IMR-90 (cell line): Measurements from ENCODE around the gene FARS2. TPM values are rescaled to one million over a fixed set of nuclear protein-coding genes. Genes with fewer than 3 reads are reported as not detected.
"Not testable (repeated sequence)": the region's sequence is repeated elsewhere in the genome, so short reads cannot be mapped to it uniquely, and the experiment has no call there.

Experiments used
- ATAC-seq: fragments of 200-7000 bp; cut with Tn5 transposase; 2 replicates; pipeline ENCODE4 v1.9.1; 2020; ENCODE audit warnings: low read depth, mild to moderate bottlenecking, moderate library complexity
- BruUV-seq: library from RNA; stranded (reverse); fragments of 400-500 nt; replicated peaks from 2 replicates; lab custom pipeline; 2021; lab: Mats Ljungman, UMichigan
- CTCF ChIA-PET: fragments of 300-600 bp; formaldehyde crosslinking; extraction: SDS; loops from one replicate; lab custom pipeline; 2021; ENCODE audit warnings: antibody characterized with exemption; lab: Yijun Ruan, JAX
- POLR2A ChIA-PET: fragments of 300-600 bp; sonication (Branson Sonifier 250); formaldehyde crosslinking; loops from one replicate; lab custom pipeline; 2022; ENCODE audit warnings: antibody characterized with exemption; ENCODE audit not compliant: unreplicated experiment; lab: Charles Lee
- DNase-seq: peaks from one replicate; pipeline ENCODE4 v3.0.0; 2013
- H2AFZ ChIP-seq: replicated peaks from 2 replicates; pipeline ENCODE3; 2013; ENCODE audit warnings: low read length, mild to moderate bottlenecking; ENCODE audit not compliant: poor library complexity
- H2AK5ac ChIP-seq: 2 replicates; pipeline ENCODE4 v1.6.1; 2013; ENCODE audit warnings: low read depth, low read length, inconsistent platforms
- H2AK9ac ChIP-seq: replicated peaks from 2 replicates; pipeline ENCODE3; 2013; ENCODE audit warnings: mild to moderate bottlenecking, low read depth, low read length, moderate library complexity; ENCODE audit not compliant: poor library complexity
- H2BK120ac ChIP-seq: 2 replicates; pipeline ENCODE4 v1.6.1; 2013; ENCODE audit warnings: low read depth, low read length, inconsistent platforms
- H2BK15ac ChIP-seq: 3 replicates; pipeline ENCODE4 v1.6.1; 2013; ENCODE audit warnings: low read depth, low read length, inconsistent platforms
- H2BK20ac ChIP-seq: 2 replicates; pipeline ENCODE4 v1.6.1; 2013; ENCODE audit warnings: low read depth, mild to moderate bottlenecking, inconsistent platforms, low read length, moderate library complexity
- H2BK5ac ChIP-seq: 2 replicates; pipeline ENCODE4 v1.6.1; 2013; ENCODE audit warnings: mild to moderate bottlenecking, low read depth, low read length, inconsistent platforms; ENCODE audit not compliant: poor library complexity, severe bottlenecking
- H3K14ac ChIP-seq: replicated peaks from 2 replicates; pipeline ENCODE4 v1.6.1; 2013; ENCODE audit warnings: low read depth, low read length, inconsistent platforms
- H3K18ac ChIP-seq: 2 replicates; pipeline ENCODE4 v1.6.1; 2013; ENCODE audit warnings: low read depth, low read length, control low read depth
- H3K23ac ChIP-seq: 2 replicates; pipeline ENCODE4 v1.6.1; 2013; ENCODE audit warnings: low read depth, low read length, inconsistent platforms
- H3K27ac ChIP-seq: 2 replicates; pipeline ENCODE4 v1.5.1; 2013; ENCODE audit warnings: mild to moderate bottlenecking, control low read depth, low read length; ENCODE audit not compliant: insufficient read depth
- H3K27me3 ChIP-seq: 2 replicates; pipeline ENCODE4 v1.6.1; 2013; ENCODE audit warnings: low read length; ENCODE audit not compliant: control insufficient read depth, insufficient read depth
- H3K36me3 ChIP-seq: 2 replicates; pipeline ENCODE4 v1.6.1; 2013; ENCODE audit warnings: low read length, mixed read lengths; ENCODE audit not compliant: control insufficient read depth, insufficient read depth
- H3K4ac ChIP-seq: 2 replicates; pipeline ENCODE4 v1.6.1; 2013; ENCODE audit warnings: low read depth, low read length, inconsistent platforms
- H3K4me1 ChIP-seq: 2 replicates; pipeline ENCODE4 v1.6.1; 2013; ENCODE audit warnings: low read length, mixed read lengths; ENCODE audit not compliant: control insufficient read depth, insufficient read depth
- H3K4me2 ChIP-seq: 2 replicates; pipeline ENCODE4 v1.6.1; 2013; ENCODE audit warnings: low read depth, mild to moderate bottlenecking, control low read depth, low read length, moderate library complexity
- H3K4me3 ChIP-seq: 2 replicates; pipeline ENCODE4 v1.5.1; 2013; ENCODE audit warnings: low read depth, mild to moderate bottlenecking, control low read depth, low read length, moderate library complexity; ENCODE audit not compliant: insufficient read depth
- H3K56ac ChIP-seq: 2 replicates; pipeline ENCODE4 v1.6.1; 2013; ENCODE audit warnings: low read length, inconsistent platforms; ENCODE audit not compliant: insufficient read depth; ENCODE audit errors: extremely low read depth
- H3K79me1 ChIP-seq, 2 experiments: 2 replicates each; pipeline ENCODE4 v1.6.1; 2013; ENCODE audit warnings: low read length in 2 of 2, inconsistent platforms in 1 of 2, low read depth in 1 of 2
- H3K9ac ChIP-seq: 2 replicates; pipeline ENCODE4 v1.6.1; 2013; ENCODE audit warnings: low read depth, low read length, control low read depth
- H3K9me1 ChIP-seq: 2 replicates; pipeline ENCODE4 v1.6.1; 2013; ENCODE audit warnings: low read length, inconsistent platforms; ENCODE audit not compliant: insufficient read depth
- H3K9me3 ChIP-seq: 2 replicates; pipeline ENCODE4 v1.6.1; 2013; ENCODE audit warnings: low read length; ENCODE audit not compliant: control insufficient read depth, insufficient read depth
- H4K20me1 ChIP-seq: 2 replicates; pipeline ENCODE4 v1.6.1; 2013; ENCODE audit warnings: low read length, inconsistent platforms; ENCODE audit not compliant: insufficient read depth
- H4K5ac ChIP-seq: 2 replicates; pipeline ENCODE4 v1.6.1; 2013; ENCODE audit warnings: mild to moderate bottlenecking, low read depth, low read length, control low read depth
- H4K8ac ChIP-seq, 2 experiments: 2 replicates each; pipeline ENCODE4 v1.6.1; 2013; ENCODE audit warnings: low read depth in 2 of 2, low read length in 2 of 2, control low read depth in 1 of 2, inconsistent platforms in 1 of 2
- H4K91ac ChIP-seq: 2 replicates; pipeline ENCODE4 v1.6.1; 2013; ENCODE audit warnings: low read depth, low read length, inconsistent platforms; ENCODE audit not compliant: insufficient read depth
- CEBPB ChIP-seq: IDR thresholded peaks from 2 replicates; pipeline ENCODE4 v1.6.1; 2012; ENCODE audit warnings: low read depth, low read length, improper control_type of control experiment
- WGBS, 2 experiments: methylation state at CpG; one replicate each; pipeline versions ENCODE4 v1.1.5 to v1.1.7; 2013; ENCODE audit warnings: missing lambda C conversion rate in 2 of 2; ENCODE audit not compliant: insufficient read length in 1 of 2; ENCODE audit errors: extremely low coverage in 2 of 2; 5-methylcytosine and 5-hydroxymethylcytosine counted together
- dilution Hi-C: fragments of 300-500 bp; cut with HindIII; formaldehyde crosslinking; loops from one replicate; pipeline ENCODE4 v1.14.3; 2018; ENCODE audit warnings: low sequenced_read_pairs; ENCODE audit not compliant: unreplicated experiment
- in situ Hi-C: fragments of 300-500 bp; cut with MboI; formaldehyde crosslinking; loops from 3 replicates; pipeline ENCODE4 v1.14.3; 2019; ENCODE audit warnings: low sequenced_read_pairs, inconsistent platforms, mixed read lengths
- intact Hi-C: fragments of 100-400 bp; cut with micrococcal nuclease; formaldehyde crosslinking; loops from 2 replicates; pipeline ENCODE4 v1.10.0; 2022
- polyA plus RNA-seq, 3 experiments: library from polyadenylated mRNA; depleted of rRNA; stranded (reverse); fragments of >200 nt; gene quantifications; 2 replicates each; pipeline ENCODE4 v1.2.3, GENCODE V29; 2012; ENCODE audit warnings: low replicate concordance in 1 of 3
- total RNA-seq: library from RNA; depleted of rRNA; stranded (reverse); fragments of >200 nt; gene quantifications from 2 replicates; pipeline ENCODE4 v1.2.3, GENCODE V29; 2012
- TF ChIP-seq, protein P1 (sequence below): conservative IDR thresholded peaks from 2 replicates; pipeline ENCODE4 v1.5.1; 2012; ENCODE audit warnings: mild to moderate bottlenecking, low read depth, low read length, improper control_type of control experiment

The FARS2 gene
- total and polyA plus RNA-seq, 2 of the 4 experiments (the other 2 are of a cell fraction), result 12.1 to 28.9 TPM

DNA sequence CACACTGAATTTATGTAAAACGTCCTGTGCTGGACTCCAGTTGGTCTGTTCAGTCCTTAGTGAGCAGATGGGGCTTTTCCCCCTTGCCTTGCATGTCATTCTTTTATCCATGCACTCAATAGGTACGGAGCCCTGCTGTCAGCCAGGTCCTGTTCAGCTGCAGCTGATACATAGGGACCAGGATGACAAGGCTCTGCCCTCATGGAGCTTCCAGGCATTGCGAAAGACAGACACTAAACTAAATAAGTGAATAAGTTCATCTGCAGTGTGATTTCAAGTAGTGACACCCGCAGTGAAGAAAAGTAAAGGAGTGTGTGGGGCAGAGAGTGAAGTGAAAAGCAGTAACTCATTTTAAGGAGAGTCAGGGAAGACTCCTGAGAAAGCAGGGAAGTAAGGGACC is 421.2 kb downstream of the FARS2 start:
- dilution Hi-C loops (no loop called here), in situ Hi-C loops (no loop called here)
- 100% methylated on average over 1 of the region's 4 CpGs; no CpG with 5 or more reads in 1 of the 2 experiments for WGBS, 2 experiments

GRCh38 chr6:5683747-5684146 is 422.4 kb downstream of the FARS2 start:
- H3K4me2 ChIP-seq, H4K8ac ChIP-seq, H2BK20ac ChIP-seq, H3K27me3 ChIP-seq, BruUV-seq, H3K9me3 ChIP-seq, H3K23ac ChIP-seq, in situ Hi-C loops, H3K14ac ChIP-seq, H3K9me1 ChIP-seq, POLR2A ChIA-PET, H2BK120ac ChIP-seq, H3K9ac ChIP-seq, intact Hi-C loops, H2AFZ ChIP-seq, H3K4me3 ChIP-seq, H3K27ac ChIP-seq, H2AK9ac ChIP-seq, H3K79me1 ChIP-seq, H2AK5ac ChIP-seq, H2BK5ac ChIP-seq, H2BK15ac ChIP-seq, H4K91ac ChIP-seq, H4K20me1 ChIP-seq, dilution Hi-C loops, ATAC-seq, CTCF ChIA-PET, DNase-seq, H3K36me3 ChIP-seq, H3K4me1 ChIP-seq, H3K56ac ChIP-seq, H4K5ac ChIP-seq, H3K18ac ChIP-seq, H3K4ac ChIP-seq: not testable (repeated sequence)
- WGBS, 2 experiments, result 67% methylated on average over 3 of the region's 5 CpGs; no CpG with 5 or more reads in 1 of the 2 experiments

More for the DNA sequence above, 421.2 kb downstream of the FARS2 start:
- no peaks in the 10 kb centered on the region; the same call in 1 of the 2 replicates for H3K9me1 ChIP-seq
- no peak overlapping the region for H2BK5ac ChIP-seq
- no peak overlapping the region for H3K18ac ChIP-seq
- H2AFZ ChIP-seq, result no peak overlapping the region
- no peak overlapping the region for H3K4me2 ChIP-seq
- no peak overlapping the region for H3K9ac ChIP-seq
- ChIA-PET CTCF (no interaction called here), POLR2A (no interaction called here)
- intact Hi-C loops, result no loop called here
- no peak overlapping the region for H2BK20ac ChIP-seq
- TF ChIP-seq, protein P1, sequence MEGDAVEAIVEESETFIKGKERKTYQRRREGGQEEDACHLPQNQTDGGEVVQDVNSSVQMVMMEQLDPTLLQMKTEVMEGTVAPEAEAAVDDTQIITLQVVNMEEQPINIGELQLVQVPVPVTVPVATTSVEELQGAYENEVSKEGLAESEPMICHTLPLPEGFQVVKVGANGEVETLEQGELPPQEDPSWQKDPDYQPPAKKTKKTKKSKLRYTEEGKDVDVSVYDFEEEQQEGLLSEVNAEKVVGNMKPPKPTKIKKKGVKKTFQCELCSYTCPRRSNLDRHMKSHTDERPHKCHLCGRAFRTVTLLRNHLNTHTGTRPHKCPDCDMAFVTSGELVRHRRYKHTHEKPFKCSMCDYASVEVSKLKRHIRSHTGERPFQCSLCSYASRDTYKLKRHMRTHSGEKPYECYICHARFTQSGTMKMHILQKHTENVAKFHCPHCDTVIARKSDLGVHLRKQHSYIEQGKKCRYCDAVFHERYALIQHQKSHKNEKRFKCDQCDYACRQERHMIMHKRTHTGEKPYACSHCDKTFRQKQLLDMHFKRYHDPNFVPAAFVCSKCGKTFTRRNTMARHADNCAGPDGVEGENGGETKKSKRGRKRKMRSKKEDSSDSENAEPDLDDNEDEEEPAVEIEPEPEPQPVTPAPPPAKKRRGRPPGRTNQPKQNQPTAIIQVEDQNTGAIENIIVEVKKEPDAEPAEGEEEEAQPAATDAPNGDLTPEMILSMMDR, result no peak
- TF ChIP-seq CEBPB, result peak; percentile 47
- no peak for ATAC-seq
- H3K79me1 ChIP-seq, result no peaks in the 10 kb centered on the region
- H2AK9ac ChIP-seq, result no peak overlapping the region
- no peak overlapping the region for H2AK5ac ChIP-seq
- no peak overlapping the region for H4K91ac ChIP-seq
- no peaks in the 10 kb centered on the region for H4K20me1 ChIP-seq
- no peak overlapping the region for H2BK15ac ChIP-seq
- H3K9me3 ChIP-seq, result no peaks in the 10 kb centered on the region
- BruUV-seq, result no TSS peak
- no peak overlapping the region for H3K14ac ChIP-seq
- H3K23ac ChIP-seq, result no peak overlapping the region
- H4K5ac ChIP-seq, result no peak overlapping the region
- H3K4me3 ChIP-seq, result no peak overlapping the region
- no peaks in the 10 kb centered on the region; the same call in 1 of the 2 replicates for H3K36me3 ChIP-seq
- no peak overlapping the region for H3K4ac ChIP-seq
- no peaks in the 10 kb centered on the region for H3K27me3 ChIP-seq
- H3K56ac ChIP-seq, result no peak overlapping the region
- H3K4me1 ChIP-seq, result no peaks in the 10 kb centered on the region
- no peak overlapping the region for H3K27ac ChIP-seq
- DNase-seq, result no peak
- H4K8ac ChIP-seq, result no peak overlapping the region
- no peak overlapping the region for H2BK120ac ChIP-seq
